COLO668 (cell line): ENCODE measurements around the gene LCLAT1.
"Not testable (repeated sequence)": the region's sequence is repeated elsewhere in the genome, so short reads cannot be mapped to it uniquely, and the experiment has no call there.

Source experiments
- DNase-seq: peaks from one replicate; lab custom pipeline; 2025; ENCODE audit not compliant: unreplicated experiment; lab: John Stamatoyannopoulos, UW

The LCLAT1 gene

DNA sequence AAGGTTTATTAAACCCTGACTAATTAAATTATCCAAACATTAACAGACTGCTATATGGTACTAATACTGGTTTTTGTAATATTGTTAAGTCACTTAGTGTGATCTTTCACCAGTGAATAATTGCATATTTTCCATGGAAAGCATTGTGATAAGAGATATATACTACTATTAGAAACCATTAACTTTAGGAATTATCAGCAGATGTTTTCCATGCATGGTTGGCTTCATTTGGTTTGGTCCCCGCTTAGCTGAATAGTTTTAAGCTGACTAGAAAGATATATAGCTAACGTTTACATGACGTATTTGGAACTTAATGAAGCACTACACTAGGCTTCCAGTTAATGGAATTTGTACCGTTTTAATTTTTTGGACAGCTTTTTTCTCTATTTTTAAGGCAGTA, 37.9 kb downstream of the LCLAT1 start:
- DNase-seq, result no peak

DNA sequence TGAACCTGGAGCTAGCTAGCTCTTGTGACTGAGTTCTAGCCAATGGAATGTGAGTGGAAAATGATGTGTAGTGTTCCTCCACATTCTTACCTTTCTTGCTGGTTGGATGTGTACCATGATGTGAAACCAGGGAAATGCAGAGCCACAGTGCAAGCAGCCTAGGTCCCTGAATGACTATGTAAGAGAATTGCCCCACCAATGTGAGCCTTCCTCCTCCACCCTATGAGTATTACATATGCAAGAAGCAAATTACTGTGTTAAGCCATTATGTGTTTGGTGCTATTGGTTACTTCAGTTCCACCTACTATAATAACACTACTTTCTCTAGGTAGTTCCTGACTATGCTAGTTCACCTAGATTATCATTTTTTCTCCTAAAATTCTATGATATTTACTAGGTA, 39.6 kb downstream of the LCLAT1 start:
- no peak for DNase-seq

DNA sequence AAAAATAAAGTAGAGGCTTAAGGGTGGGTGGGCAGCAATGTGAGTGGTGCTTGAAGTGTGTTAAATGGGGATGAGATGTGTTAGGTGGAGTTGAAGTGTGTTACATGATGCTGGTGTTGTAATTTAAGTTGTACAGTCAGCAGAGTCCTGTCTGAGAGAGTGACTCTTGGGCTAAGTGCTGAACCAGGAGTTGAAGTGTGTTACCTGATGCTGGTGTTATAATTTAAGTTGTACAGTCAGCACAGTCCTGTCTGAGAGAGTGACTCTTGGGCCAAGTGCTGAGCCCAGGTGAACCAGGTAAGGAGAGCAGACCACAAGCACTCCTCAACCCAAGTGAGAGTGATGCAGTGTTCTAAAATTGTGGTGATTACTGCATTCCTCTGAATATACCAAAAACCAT, 40.6 kb downstream of the LCLAT1 start:
- DNase-seq, result no peak

DNA sequence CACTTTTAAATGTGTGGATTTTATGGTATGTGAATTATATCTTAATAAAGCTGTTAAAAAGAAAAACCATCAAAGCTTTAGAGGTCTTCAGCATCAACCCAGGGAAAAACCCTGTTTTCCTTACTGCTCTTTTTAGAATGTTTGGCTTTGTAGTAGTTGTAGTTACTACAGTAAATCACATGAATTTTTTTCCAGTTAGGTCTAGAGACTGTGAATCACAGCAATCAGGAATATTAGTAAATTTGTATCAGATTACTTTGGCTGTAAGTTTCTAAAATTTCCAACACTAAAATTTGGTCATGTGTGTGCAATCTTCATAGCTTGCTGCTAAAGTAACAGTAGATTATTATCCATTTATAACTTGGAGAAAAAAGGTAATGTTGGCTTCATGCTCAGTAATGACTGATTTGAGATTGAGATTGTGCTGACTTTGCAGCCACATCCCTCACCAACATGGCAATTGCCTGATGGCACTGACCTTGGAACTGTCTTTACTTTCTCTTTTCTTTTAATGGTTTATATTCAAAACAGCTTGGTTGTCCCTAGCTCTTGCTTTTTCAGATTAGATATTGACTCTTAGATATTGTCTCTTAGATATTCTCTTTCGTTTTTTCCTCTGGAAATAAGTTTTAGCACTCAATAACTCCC, 41.1 kb downstream of the LCLAT1 start:
- no peak for DNase-seq

DNA sequence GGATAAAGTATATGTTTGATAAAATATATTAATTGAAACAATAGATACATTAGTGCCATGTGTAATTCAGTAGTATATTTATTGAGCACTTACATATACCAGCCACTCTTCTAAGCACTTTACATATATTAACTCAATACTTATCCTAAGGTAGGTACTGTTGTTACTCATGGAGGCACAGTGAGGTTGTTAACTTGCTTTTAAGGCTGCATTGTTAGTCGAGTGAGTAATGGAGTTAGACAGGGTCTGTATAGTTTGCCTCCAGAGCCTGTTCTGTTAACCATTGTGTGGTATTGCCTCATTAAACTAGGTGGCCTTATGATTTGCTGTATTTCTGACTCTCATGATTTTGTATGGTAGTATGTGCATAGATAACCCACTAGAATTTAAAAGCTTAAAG, 44.2 kb downstream of the LCLAT1 start:
- DNase-seq, result no peak

DNA sequence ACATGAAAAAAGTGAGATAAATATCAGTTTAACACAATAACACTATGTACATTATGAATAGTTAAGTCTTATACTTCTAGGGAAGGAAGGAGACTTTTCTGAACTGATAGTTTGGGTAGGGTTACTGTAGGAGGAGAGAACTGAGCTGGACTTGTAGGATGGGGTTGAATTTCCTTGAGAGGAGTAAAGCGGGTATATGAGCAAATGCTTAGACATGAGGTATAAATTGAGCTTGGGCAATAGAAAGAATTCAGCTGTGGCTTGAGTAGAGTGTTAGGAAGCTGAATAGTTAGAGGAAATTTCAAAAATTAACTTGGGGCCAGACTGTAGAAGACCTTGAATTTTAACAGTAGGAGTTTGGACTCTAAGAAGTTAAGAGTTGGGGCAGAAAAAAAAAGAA, 45.1 kb downstream of the LCLAT1 start:
- DNase-seq, result no peak

DNA sequence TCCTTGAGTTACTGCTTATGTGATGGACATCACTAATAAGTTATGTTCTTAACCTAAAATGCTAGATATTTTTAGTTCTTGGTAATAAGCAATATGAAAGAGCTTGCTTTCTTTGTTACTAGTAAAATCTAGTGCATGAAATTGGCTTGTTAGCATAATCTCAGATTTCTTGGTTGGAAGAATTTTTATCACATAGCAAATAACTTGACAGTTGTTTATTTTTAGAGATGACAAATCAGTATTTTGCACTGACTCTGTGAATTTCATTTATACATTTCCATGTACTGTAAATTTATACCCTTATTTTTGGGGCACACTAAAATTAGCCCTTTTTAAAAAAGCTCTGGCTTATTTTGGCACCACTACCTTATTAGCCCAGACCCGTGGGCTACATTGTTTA, 45.6 kb downstream of the LCLAT1 start:
- no peak for DNase-seq

DNA sequence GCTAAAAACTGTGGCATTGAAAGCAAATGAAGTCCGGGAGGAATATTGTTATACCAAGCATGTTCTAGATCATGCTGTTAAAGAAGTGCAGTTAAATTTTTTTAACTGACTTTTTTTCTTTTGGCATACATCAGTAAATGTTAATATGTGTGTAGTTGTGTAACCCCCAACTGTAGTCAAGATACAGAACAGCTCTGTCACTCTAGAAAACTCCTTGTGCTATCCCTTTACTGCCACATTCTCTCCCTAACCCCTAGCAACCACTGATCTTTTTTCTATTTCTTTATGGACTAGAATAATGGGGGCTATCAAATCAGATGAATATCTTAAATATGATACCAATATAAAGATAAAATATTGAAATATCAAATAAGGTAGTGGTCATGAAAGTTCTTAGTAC, 46.4 kb downstream of the LCLAT1 start:
- no peak for DNase-seq

DNA sequence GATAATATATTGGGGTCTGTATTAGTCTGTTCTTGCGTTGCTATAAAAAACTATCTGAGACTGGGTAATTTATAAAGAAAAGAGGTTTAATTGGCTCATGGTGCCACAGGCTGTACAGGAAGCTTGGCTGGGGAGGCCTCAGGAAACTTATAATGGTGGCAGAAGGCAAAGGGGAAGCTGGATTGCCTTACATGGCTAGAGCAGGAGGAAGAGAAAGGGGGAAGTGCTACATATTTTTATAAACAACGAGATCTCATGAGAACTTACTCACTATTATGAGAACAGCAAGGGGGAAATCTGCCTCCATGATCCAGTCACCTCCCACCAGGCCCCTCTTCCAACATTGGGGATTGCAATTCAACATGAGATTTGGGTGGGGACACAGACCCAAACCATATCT, 48.9 kb downstream of the LCLAT1 start:
- DNase-seq, result not testable (repeated sequence)

DNA sequence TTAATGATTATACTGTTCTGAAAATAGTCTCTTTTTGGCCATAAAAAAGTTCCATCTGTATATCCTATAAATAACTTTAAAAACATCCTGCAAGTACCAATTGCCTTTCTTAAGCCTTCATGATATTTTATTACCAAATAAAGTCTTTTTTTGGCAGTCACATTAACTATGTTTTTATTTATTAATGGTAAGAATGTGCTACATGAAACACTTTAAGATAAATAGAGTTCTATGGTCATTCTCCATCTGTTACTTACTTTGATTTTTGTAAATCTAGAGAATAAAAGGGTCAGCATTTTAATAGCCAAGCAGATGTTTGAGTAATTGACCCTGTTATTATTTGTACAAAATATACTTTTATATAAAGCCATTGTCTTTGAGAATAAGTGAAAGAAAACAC, 52.6 kb downstream of the LCLAT1 start:
- no peak for DNase-seq

DNA sequence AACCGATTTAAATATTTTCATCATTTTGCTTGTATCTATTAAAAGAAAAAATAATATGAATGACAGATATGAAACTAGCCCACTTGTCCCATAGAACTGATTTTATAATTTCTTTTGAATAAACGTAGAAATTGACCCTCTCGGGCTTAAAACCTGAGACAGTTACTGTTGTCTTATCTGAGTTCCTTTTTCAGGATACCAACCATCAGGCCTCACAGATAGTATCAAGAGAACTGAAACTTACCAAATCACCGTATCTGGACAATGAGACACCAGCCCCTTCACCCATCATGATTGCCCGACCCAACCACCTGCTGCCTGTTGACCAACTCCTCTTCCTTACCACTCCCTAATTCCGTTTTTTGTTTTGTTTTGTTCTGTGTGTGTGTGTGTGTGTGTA, 53.7 kb downstream of the LCLAT1 start:
- no peak for DNase-seq

DNA sequence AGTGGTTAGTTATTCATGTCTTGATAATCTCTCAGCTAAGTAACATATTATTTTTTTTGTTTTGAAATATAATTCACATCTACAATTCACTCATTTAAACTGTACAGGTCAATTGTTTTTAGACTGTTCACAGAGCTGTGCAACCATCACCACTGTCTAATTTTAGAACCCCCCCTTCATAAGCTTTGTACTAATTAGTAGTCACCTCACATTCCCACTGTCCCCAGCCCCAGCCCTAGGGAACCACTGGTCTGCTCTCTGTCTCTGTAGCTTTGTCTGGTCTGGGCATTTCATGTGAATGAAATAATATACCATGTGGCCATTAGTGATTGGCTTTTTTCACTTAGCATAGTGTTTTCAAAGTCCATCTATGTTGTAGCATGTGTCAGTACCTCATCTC, 55.3 kb downstream of the LCLAT1 start:
- no peak for DNase-seq

DNA sequence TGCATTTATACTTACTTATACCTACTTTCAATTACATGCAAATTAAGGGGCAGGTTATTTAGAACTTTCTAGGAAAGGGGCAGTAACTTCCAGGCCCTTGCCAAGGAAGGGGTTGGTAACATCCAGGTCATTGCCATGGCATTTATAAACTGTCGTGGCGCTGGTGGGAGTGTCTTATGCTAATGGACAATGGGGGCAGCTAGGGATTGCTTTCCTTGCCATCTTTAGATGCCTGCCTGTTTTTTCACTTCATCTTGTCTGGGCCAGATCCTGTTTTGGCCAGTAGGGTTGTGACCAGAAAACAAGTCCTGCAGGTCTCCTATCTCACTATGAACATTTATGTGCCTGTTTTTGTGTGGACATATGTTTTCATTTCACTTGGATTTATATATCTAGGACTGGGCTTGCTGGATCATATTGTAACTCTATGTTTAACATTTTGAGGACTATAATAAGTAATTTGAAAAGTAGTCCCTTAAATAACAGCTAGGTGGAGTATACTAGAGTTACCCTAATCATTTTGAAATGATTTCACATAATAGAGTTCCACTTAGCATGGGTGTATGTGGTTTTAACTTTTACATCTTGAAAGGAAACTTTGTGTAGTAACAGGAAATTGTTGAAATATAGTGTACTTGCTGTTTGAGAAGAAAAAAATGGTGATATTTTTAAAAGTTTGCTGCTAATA, 56.1 kb downstream of the LCLAT1 start:
- DNase-seq, result no peak

DNA sequence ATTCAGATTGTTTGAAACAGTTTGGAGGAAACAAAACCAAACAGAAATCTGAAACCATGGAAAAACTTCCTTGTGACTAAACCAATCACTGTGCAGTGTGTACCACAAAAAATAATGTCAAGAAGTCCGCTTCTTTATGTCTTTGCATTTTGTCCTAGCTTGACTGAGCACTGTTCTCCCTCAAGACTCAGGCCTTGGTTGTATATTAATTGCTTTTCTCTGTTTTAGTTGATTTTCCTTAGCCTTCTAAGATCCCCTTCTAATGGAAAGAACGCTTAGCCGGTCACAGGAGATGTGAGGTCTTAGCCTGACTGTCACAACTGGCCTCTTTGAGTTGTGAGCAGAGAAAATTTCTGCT, 56.6 kb downstream of the LCLAT1 start:
- DNase-seq, result no peak

DNA sequence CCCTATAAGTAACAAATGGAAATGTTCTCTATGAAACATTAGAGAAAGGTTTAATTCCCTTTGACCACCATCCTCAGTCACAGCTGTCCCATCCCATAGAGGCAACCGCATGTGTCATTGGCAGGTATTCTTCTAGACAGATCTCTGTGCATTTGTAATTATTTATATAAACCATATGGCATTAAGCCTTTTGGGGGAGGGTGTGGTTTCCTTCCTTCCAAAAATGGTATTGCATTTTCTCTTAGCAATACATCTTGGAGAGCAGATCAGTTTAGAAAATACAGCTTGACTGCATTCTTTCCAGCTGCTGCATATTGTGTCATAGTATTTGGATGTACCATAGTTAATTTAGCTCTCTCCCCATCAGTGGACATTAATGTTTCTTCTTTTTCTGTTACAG, 57.7 kb downstream of the LCLAT1 start:
- no peak for DNase-seq

DNA sequence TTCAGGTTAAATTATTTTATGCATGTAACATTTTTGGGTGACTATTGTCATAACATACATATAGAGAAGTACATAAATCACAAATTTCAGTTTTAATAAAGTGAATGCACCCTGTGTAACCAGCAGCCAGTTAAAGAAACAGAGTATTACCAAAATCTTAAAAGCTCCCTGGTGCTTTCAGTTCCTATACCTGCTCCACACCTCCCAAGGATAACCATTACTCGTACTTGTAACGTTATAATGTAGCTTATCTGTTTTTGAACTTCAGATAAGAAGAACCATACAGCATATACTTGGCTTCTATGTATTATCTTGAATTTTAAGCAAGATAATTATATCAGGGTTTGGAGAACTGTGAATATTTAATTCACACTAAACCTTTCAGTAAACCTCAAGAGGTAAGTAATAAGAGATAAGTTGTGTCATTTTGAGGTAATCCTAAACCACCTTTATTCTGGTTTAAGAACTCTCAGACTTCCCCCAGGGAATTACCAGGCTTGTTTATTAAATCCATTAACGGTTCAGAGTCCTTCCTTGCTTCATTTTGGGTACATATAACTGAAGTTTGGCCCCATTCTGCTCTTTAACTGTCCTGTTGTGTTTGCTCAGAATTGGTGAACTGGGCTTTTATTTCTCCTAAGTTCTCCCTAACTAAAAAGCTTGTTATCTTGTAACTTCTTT, 58.6 kb downstream of the LCLAT1 start:
- no peak for DNase-seq

DNA sequence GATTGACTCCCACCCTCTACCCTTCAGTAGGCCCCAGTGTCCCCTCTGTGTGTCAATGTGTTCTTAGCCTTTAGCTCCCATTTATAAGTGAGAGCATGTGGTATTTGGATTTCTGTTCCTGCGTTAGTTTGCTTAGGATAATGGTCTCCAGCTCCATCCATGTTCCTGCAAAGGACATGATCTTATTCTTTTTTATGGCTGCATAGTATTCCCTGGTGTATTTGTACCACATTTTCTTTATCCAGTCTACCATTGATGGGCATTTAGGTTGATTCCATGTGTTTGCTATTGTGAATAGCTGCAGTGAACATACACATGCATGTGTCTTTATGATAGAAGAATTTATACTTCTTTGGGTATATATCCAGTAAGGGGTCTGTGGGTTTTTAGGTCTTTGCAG, 60.4 kb downstream of the LCLAT1 start:
- DNase-seq, result not testable (repeated sequence)

DNA sequence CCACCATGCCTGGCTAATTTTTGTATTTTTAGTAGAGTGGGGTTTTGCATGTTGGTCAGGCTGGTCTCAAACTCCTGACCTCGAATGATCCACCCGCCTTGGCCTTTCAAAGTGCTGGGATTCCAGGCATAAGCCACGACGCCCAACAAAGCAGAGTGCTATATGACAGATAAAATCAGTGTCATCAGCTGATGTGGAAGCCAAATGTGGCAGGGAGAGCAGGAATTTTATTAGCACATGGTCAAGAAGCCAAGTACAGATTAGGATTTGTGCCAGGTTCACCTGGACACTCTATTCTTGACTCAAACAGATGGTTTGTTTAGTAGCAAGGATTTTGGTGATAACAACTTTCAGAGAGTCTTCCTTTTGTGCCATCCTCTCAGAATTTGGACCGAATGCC, 62.7 kb downstream of the LCLAT1 start:
- DNase-seq, result no peak

DNA sequence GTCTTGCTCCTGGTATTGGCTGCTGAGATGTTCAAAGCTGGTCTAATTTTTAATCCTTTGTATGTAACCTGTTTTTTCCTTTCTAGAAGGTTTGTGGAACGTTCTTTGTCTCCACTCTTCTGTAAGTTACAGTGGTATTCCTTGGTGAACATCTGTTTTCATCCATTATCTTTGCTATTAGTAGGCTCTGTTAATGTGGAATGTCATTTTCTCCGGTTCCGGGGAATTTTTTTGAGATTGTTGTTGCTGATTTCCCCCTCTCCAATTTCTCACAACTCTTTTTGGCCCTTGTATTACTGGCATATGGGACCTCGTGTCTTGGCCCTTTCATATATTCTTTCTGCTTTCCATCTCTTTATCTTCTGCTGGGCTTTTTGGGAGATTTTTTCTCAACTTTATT, 63.4 kb downstream of the LCLAT1 start:
- DNase-seq, result no peak

DNA sequence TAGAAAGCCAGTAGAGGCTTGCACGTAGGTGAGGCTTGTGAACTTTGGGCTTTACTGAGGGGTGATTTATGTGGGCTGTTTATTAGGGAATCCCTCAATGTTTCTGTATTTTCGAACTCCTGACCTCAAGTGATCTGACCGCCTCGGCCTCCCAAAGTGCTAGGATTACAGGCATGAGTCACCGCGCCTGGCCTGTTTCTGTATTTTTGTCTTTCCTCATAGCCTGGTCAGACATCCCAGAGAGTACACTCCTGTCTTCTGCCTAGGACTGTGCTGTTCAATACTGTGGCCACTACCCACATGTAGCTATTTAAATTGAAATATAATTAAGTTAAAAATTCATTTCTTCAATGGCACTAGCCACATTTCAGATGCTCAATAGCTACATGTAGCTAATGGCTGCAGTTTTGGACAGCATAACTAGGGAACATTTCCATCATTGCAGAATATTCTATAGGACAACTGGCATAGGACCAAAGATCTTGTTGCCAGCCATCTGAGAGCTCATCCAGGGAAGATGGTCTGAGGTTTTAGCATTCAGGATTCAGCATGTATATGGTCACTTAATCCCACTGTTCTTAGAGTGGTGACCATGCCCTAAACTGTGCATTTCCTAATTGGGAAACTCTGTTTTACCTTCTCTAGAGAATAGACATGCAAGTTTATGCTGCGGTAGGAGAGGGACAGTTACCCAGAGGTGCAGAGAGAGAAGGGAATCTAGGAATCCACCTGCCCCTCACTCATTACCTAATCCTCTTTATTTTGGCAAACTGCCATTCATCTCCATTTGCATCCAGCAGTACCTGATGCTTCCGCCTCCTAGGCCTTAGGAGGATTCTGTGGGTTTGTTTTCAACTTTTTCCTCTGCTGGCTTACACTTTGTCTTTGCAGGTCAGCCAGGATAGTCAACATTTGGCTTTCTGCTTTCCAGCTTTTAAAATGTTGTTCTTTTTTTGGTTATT, 64.4 kb downstream of the LCLAT1 start:
- peak; percentile 42 for DNase-seq

DNA sequence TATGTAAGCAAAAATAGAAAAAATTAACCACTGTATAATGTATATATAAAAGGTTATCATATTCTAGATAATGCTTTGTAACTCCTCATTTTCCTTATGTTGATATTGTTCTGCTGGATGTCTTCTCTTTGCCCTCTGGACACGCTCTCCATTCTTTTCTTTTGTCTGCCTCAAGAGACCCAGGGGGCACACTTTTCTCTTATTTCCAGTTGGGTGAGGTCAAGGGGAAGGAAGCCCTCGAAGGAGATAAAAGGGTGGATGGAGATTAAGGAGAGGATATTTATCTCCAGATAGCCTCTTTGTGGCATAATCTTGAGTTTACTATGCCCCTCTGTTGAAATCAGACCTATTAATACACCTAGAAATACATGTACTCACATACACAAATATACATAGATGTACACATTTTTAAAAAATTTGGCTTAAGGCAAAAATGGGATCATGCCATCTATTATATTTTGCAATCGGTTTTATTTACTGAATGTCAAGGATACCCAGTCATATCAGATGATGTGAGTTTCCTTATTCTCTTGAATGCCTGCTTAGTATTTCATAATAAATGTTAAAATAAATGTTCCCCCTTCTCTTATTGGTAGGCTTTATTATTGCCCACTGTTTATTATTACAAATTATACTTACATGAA, 65.3 kb downstream of the LCLAT1 start:
- DNase-seq, result no peak
